Esophagus muscularis mucosa (tissue), 4 donors: ENCODE measurements around the gene PIN1. TPM values are rescaled to one million over a fixed set of nuclear protein-coding genes. Genes with fewer than 3 reads are reported as not detected.
"Not testable (repeated sequence)": the region's sequence is repeated elsewhere in the genome, so short reads cannot be mapped to it uniquely, and the experiment has no call there.

Source experiments
- DNase-seq: peaks from one replicate; pipeline ENCODE4 v3.0.0-alpha.2; 2017; ENCODE audit errors: extremely low spot score
- H3K27ac ChIP-seq, 4 donors: fragments of 200-600 bp; sonication (generic); replicated peaks in 1 of 4; 1 replicate in 3 of 4; 2 replicates in 1 of 4; pipeline ENCODE4 v1.5.1; 2016 to 2019; ENCODE audit warnings: mild to moderate bottlenecking in 1 of 4
- H3K27me3 ChIP-seq, 4 donors: fragments of 200-600 bp; sonication (generic); one replicate each; pipeline versions ENCODE4 v1.5.1 to v1.6.0; 2016 to 2019
- H3K36me3 ChIP-seq, 4 donors: fragments of 200-600 bp; sonication (generic); one replicate each; pipeline ENCODE4 v1.5.1; 2016 to 2019
- H3K4me1 ChIP-seq, 4 donors: fragments of 200-600 bp; sonication (generic); one replicate each; pipeline ENCODE4 v1.5.1; 2016 to 2019
- H3K4me3 ChIP-seq, 4 donors: fragments of 200-600 bp; sonication (generic); 1 replicate in 2 of 4; 2 replicates in 2 of 4; pipeline ENCODE4 v1.5.1; 2016 to 2019; ENCODE audit warnings: mild to moderate bottlenecking in 4 of 4, moderate library complexity in 1 of 4
- H3K9me3 ChIP-seq, 4 donors: fragments of 200-600 bp; sonication (generic); 1 replicate in 3 of 4; 2 replicates in 1 of 4; pipeline ENCODE4 v1.5.1; 2016 to 2019
- CTCF ChIP-seq, 3 experiments: fragments of 200-600 bp in 2 of 3; fragments of 450-650 bp in 1 of 3; sonication (generic) in 2 of 3; IDR thresholded peaks; one replicate each; pipeline ENCODE4 v1.5.1; 2017 to 2019; ENCODE audit warnings: antibody characterized with exemption in 3 of 3, mild to moderate bottlenecking in 2 of 3, moderate library complexity in 1 of 3
- EP300 ChIP-seq: sonication (generic); formaldehyde crosslinking; IDR thresholded peaks from one replicate; pipeline ENCODE4 v1.6.1; 2017; ENCODE audit warnings: antibody characterized with exemption
- POLR2A ChIP-seq: fragments of 450-650 bp; IDR thresholded peaks from one replicate; pipeline ENCODE4 v1.6.1; 2017; ENCODE audit warnings: antibody characterized with exemption, moderate library complexity, mild to moderate bottlenecking, low read depth
- POLR2AphosphoS5 ChIP-seq, 2 donors: sonication (generic); formaldehyde crosslinking; IDR thresholded peaks; one replicate each; pipeline ENCODE4 v1.6.1; 2017; ENCODE audit warnings: antibody characterized with exemption in 2 of 2
- WGBS: methylation state at CpG from one replicate; pipeline ENCODE4 v1.1.5; 2018; 5-methylcytosine and 5-hydroxymethylcytosine counted together
- intact Hi-C: fragments of 100-400 bp; cut with DNase I; formaldehyde crosslinking; loops from one replicate; pipeline ENCODE4 v1.15.1; 2023
- total RNA-seq, 4 donors: library from RNA; depleted of rRNA; stranded (reverse); fragments of >200 nt; gene quantifications; one replicate each; pipeline versions ENCODE4 v1.1.0 to v1.2.1, GENCODE V29; 2016

PIN1 gene
- total RNA-seq, 4 donors from 2014 or later = 113 to 183 (median 145) TPM

GRCh38 chr19:9818175-9818733 is 16.9 kb upstream of the PIN1 start:
- no peaks in the 10 kb centered on the region for H3K27me3 ChIP-seq
- H3K4me1 ChIP-seq = peaks cover 12 to 36% (median 30%) of the 10 kb centered on the region in 4 donors
- peaks cover 0 to 25% (median 10%) of the 10 kb centered on the region in 4 donors for H3K36me3 ChIP-seq
- no peak for TF ChIP-seq POLR2AphosphoS5 (IDR thresholded peaks at IDR 0.05)
- TF ChIP-seq EP300 = no peak
- no peak for TF ChIP-seq POLR2A
- TF ChIP-seq CTCF (IDR thresholded peaks at IDR 0.05) = no peak
- WGBS = 18% methylated on average over 7 of the region's 39 CpGs
- peak overlapping the region; percentile 92 to 99 (median 94) for H3K4me3 ChIP-seq
- peak overlapping the region; percentile 92 to 95 (median 92) for H3K27ac ChIP-seq
- no peak for DNase-seq
- H3K9me3 ChIP-seq = peaks cover 0 to 4% (median 0%) of the 10 kb centered on the region in 4 donors
- intact Hi-C loops = no loop called here

- H3K36me3 ChIP-seq = peaks cover 0 to 18% (median 3%) of the 10 kb centered on the region in 4 donors
- TF ChIP-seq CTCF (IDR thresholded peaks at IDR 0.05) (no peak), POLR2A (peak; percentile 54), POLR2AphosphoS5 (IDR thresholded peaks at IDR 0.05) (peak; percentile 81 to 95), EP300 (no peak)
- peak within 1 kb of the TSS; percentile 92 to 99 (median 94) for H3K4me3 ChIP-seq
- H3K9me3 ChIP-seq = peaks cover 0 to 4% (median 0%) of the 10 kb centered on the region in 4 donors
- DNase-seq = peak; percentile 100
- peak within 1 kb of the TSS; percentile 92 to 95 (median 92) for H3K27ac ChIP-seq
- H3K4me1 ChIP-seq = peaks cover 12 to 36% (median 30%) of the 10 kb centered on the region in 4 donors
- WGBS = 0% methylated on average over 52 of the region's 82 CpGs
- no peaks in the 10 kb centered on the region for H3K27me3 ChIP-seq
- intact Hi-C loops = no loop called here
Observed at GRCh38 chr19:9818734-9819595, 16.2 kb upstream of the PIN1 start, which contains the start of gene FBXL12. FBXL12 (minus strand) TSS chr19:9819079; CDS start chr19:9818813, 266 bp downstream.

DNA sequence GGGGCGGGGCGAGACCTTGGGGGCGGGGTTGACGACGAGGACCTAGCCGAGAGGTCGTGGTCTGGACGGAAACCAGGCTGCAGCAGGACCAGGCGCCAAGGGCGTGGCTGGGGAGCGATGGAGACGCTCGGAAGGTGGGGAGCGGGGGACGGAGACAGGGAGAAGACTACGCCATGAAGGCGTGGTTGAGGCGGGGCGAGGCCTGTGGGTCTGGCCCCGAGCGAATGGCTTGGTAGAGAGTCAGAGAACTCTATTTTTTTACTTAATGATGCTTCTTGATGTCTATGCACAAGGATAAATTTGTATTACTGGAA is 15.6 kb upstream of the PIN1 start:
- no peak for TF ChIP-seq CTCF (IDR thresholded peaks at IDR 0.05)
- peak; percentile 53 to 57 for TF ChIP-seq POLR2AphosphoS5 (IDR thresholded peaks at IDR 0.05)
- Histone ChIP-seq H3K27me3 (no peaks in the 10 kb centered on the region), H3K4me3 (peak overlapping the region; percentile 92 to 99 (median 94)), H3K4me1 (peaks cover 12 to 36% (median 30%) of the 10 kb centered on the region in 4 donors), H3K9me3 (peaks cover 0 to 4% (median 0%) of the 10 kb centered on the region in 4 donors), H3K27ac (peak overlapping the region; percentile 92 to 95 (median 92)), H3K36me3 (peaks cover 0 to 13% (median 3%) of the 10 kb centered on the region in 4 donors)
- under 1% methylated on average over 20 of the region's 21 CpGs for WGBS
- no peak for DNase-seq
- intact Hi-C loops = no loop called here

- intact Hi-C loops, H3K27me3 ChIP-seq, H3K36me3 ChIP-seq, H3K9me3 ChIP-seq, DNase-seq: not testable (repeated sequence)
- H3K27ac ChIP-seq = peak overlapping the region; percentile 92 to 95 (median 92)
- H3K4me1 ChIP-seq = peaks cover 12 to 36% (median 30%) of the 10 kb centered on the region in 4 donors
- peak overlapping the region in 3 of 4 donors; percentile 93 to 99 (median 94) for H3K4me3 ChIP-seq
- 90% methylated on average over 4 of the region's 8 CpGs for WGBS
Observed at GRCh38 chr19:9820034-9820433, 15.1 kb upstream of the PIN1 start.

DNA sequence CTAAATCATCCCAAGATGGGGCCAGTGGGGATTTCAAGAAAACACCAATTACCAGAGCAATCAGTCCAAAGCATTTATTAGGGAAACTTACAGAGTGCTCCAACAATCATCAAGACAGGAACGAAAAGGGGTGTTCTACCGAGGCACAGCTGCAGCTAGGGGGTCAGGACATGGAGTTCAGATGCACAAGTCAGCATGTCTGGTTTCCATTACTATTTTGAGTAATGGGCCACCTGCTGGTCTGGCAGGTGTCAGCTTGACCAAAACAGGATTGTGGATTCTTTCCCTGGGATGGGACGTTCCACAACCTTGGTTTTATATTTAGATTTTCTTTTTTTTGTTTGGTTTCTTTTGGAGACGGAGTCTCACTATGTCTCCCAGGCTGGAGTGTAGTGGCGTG is 11.3 kb upstream of the PIN1 start:
- Histone ChIP-seq H3K27ac (no peak overlapping the region), H3K4me1 (peaks cover 25 to 32% (median 31%) of the 10 kb centered on the region in 4 donors), H3K36me3 (peaks cover 0 to 2% (median 0%) of the 10 kb centered on the region in 4 donors), H3K27me3 (no peaks in the 10 kb centered on the region), H3K4me3 (no peak overlapping the region), H3K9me3 (peaks cover 0 to 4% (median 0%) of the 10 kb centered on the region in 4 donors)
- TF ChIP-seq POLR2A (no peak), POLR2AphosphoS5 (IDR thresholded peaks at IDR 0.05) (no peak), EP300 (no peak), CTCF (IDR thresholded peaks at IDR 0.05) (no peak)
- intact Hi-C loops = no loop called here
- 79% methylated on average over 5 of the region's 5 CpGs for WGBS
- no peak for DNase-seq
